Keratinocyte (primary cell): ENCODE data around the gene WWC2. TPM values are rescaled to one million over a fixed set of nuclear protein-coding genes. Genes with fewer than 3 reads are reported as not detected.

ENCODE experiments used
- DNase-seq: peaks from one replicate; pipeline ENCODE4 v3.0.0-alpha.2; 2011; ENCODE audit warnings: low read depth, missing footprints, low spot score
- FAIRE-seq: peaks from 2 replicates; lab custom pipeline; 2011; peaks lifted over from hg19 to GRCh38; lab: Jason Lieb, UNC
- H2AFZ ChIP-seq: 2 replicates; pipeline ENCODE4 v1.6.0; 2012; ENCODE audit warnings: low read length, control low read depth, inconsistent platforms; ENCODE audit not compliant: control insufficient read depth
- H3K27ac ChIP-seq: 2 replicates; pipeline ENCODE4 v1.5.1; 2011; ENCODE audit warnings: low read length; ENCODE audit not compliant: control insufficient read depth, insufficient read depth
- H3K27me3 ChIP-seq: 3 replicates; pipeline ENCODE4 v1.6.0; 2011; ENCODE audit warnings: low read length; ENCODE audit not compliant: control insufficient read depth, insufficient read depth; ENCODE audit errors: extremely low read depth
- H3K36me3 ChIP-seq, 2 experiments: 2 replicates in 1 of 2; 3 replicates in 1 of 2; pipeline ENCODE4 v1.5.1; 2011; ENCODE audit warnings: low read length in 2 of 2, mild to moderate bottlenecking in 1 of 2; ENCODE audit not compliant: control insufficient read depth in 2 of 2, insufficient read depth in 2 of 2; ENCODE audit errors: extremely low read depth in 1 of 2
- H3K4me1 ChIP-seq: 3 replicates; pipeline ENCODE4 v1.5.1; 2011; ENCODE audit warnings: low read length; ENCODE audit not compliant: control insufficient read depth, insufficient read depth; ENCODE audit errors: extremely low read depth
- H3K4me2 ChIP-seq: 3 replicates; pipeline ENCODE4 v1.6.0; 2011; ENCODE audit warnings: low read depth, low read length; ENCODE audit not compliant: control insufficient read depth, insufficient read depth; ENCODE audit errors: extremely low read depth
- H3K4me3 ChIP-seq, 3 experiments: fragments of 200-600 bp in 1 of 3; sonication (generic) in 1 of 3; 2 replicates in 2 of 3; 3 replicates in 1 of 3; pipeline ENCODE4 v1.5.1; 2011 to 2016; ENCODE audit warnings: low read length in 3 of 3, mild to moderate bottlenecking in 3 of 3, control low read depth in 2 of 3, inconsistent platforms in 1 of 3, low read depth in 1 of 3, mixed read lengths in 1 of 3, mixed run types in 1 of 3, moderate library complexity in 1 of 3; ENCODE audit not compliant: control insufficient read depth in 2 of 3, insufficient read depth in 2 of 3; ENCODE audit errors: extremely low read depth in 1 of 3
- H3K79me2 ChIP-seq: 2 replicates; pipeline ENCODE4 v1.6.0; 2012; ENCODE audit warnings: low read length; ENCODE audit not compliant: control insufficient read depth, insufficient read depth
- H3K9ac ChIP-seq: 3 replicates; pipeline ENCODE4 v1.6.0; 2011; ENCODE audit warnings: low read length; ENCODE audit not compliant: control insufficient read depth, insufficient read depth; ENCODE audit errors: extremely low read depth
- H3K9me1 ChIP-seq: 3 replicates; pipeline ENCODE4 v1.6.0; 2011; ENCODE audit warnings: low read length; ENCODE audit not compliant: control insufficient read depth, insufficient read depth; ENCODE audit errors: extremely low read depth
- H3K9me3 ChIP-seq: 2 replicates; pipeline ENCODE4 v1.5.1; 2012; ENCODE audit warnings: low read depth, low read length; ENCODE audit not compliant: control insufficient read depth
- H4K20me1 ChIP-seq: 3 replicates; pipeline ENCODE4 v1.6.0; 2011; ENCODE audit warnings: low read length; ENCODE audit not compliant: control insufficient read depth, insufficient read depth; ENCODE audit errors: extremely low read depth
- CTCF ChIP-seq, 3 experiments: IDR thresholded peaks in 1 of 3; conservative IDR thresholded peaks in 1 of 3; optimal IDR thresholded peaks in 1 of 3; 2 replicates in 2 of 3; 3 replicates in 1 of 3; pipeline versions ENCODE3 to v1.5.1; 2011; ENCODE audit warnings: low read length in 3 of 3, mild to moderate bottlenecking in 3 of 3, moderate library complexity in 2 of 3, control low read depth in 1 of 3, inconsistent platforms in 1 of 3; ENCODE audit not compliant: insufficient read depth in 2 of 3; ENCODE audit errors: extremely low read depth in 1 of 3
- EZH2 ChIP-seq: IDR thresholded peaks from one replicate; pipeline ENCODE4 v1.6.1; 2012; ENCODE audit warnings: inconsistent platforms, mild to moderate bottlenecking, low read length, moderate library complexity
- dilution Hi-C: fragments of 300-500 bp; cut with MboI; formaldehyde crosslinking; loops from one replicate; pipeline ENCODE4 v1.7.0; 2020; ENCODE audit warnings: low sequenced_read_pairs; ENCODE audit not compliant: extremely low pct_ligation_motif_present
- polyA plus RNA-seq, 5 experiments: library from polyadenylated mRNA; depleted of rRNA in 3 of 5; stranded (reverse) in 3 of 5; stranded (forward) in 1 of 5; unstranded in 1 of 5; fragments of >200 nt; gene quantifications; 1 replicate in 1 of 5; 2 replicates in 3 of 5; 3 replicates in 1 of 5; pipeline versions ENCODE4 v1.2.1 to v1.2.3, GENCODE V29; 2011 to 2012; ENCODE audit warnings: missing spikeins in 2 of 5, low read depth in 1 of 5, low replicate concordance in 1 of 5

Gene WWC2
- polyA plus RNA-seq, 1 donor (not counting 4 experiments of a cell fraction or from before 2014, with no cell fraction given): 15.4 TPM

GRCh38 chr4:183202523-183202922, 103.5 kb downstream of the WWC2 start:
- H3K4me3 ChIP-seq: no peak overlapping the region
- H3K9me1 ChIP-seq: peaks cover 4% of the 10 kb centered on the region
- H3K9ac ChIP-seq: no peak overlapping the region
- no peak for TF ChIP-seq CTCF (optimal IDR thresholded peaks at IDR 0.05 in 1 of 3, IDR thresholded peaks at IDR 0.05 in 1 of 3, conservative IDR thresholded peaks at IDR 0.05 in 1 of 3; ENCODE audit: extremely low read depth in 1 of 3, insufficient read depth in 2 of 3, low read length in 3 of 3)
- no peak for TF ChIP-seq EZH2
- peaks cover 15% of the 10 kb centered on the region for H3K4me1 ChIP-seq
- dilution Hi-C loops: no loop called here
- no peak overlapping the region for H3K27ac ChIP-seq
- H2AFZ ChIP-seq: no peak overlapping the region
- no peak overlapping the region for H3K4me2 ChIP-seq
- peaks cover 7% of the 10 kb centered on the region for H3K79me2 ChIP-seq
- FAIRE-seq (no peak), DNase-seq (no peak)
- no peaks in the 10 kb centered on the region for H3K36me3 ChIP-seq
- no peaks in the 10 kb centered on the region for H3K27me3 ChIP-seq
- H4K20me1 ChIP-seq: no peaks in the 10 kb centered on the region
- H3K9me3 ChIP-seq: no peaks in the 10 kb centered on the region

GRCh38 chr4:183204793-183205192, 105.7 kb downstream of the WWC2 start:
- FAIRE-seq (no peak), DNase-seq (no peak)
- Histone ChIP-seq H2AFZ (no peak overlapping the region), H3K79me2 (peaks cover 7% of the 10 kb centered on the region), H3K9me3 (no peaks in the 10 kb centered on the region), H3K36me3 (peaks cover 0 to 3% of the 10 kb centered on the region in 2 experiments), H3K9ac (no peak overlapping the region), H3K4me1 (peaks cover 15% of the 10 kb centered on the region), H4K20me1 (no peaks in the 10 kb centered on the region), H3K27ac (no peak overlapping the region), H3K27me3 (no peaks in the 10 kb centered on the region), H3K9me1 (no peaks in the 10 kb centered on the region), H3K4me2 (no peak overlapping the region), H3K4me3 (no peak overlapping the region)
- TF ChIP-seq CTCF (optimal IDR thresholded peaks at IDR 0.05 in 1 of 3, IDR thresholded peaks at IDR 0.05 in 1 of 3, conservative IDR thresholded peaks at IDR 0.05 in 1 of 3; ENCODE audit: extremely low read depth in 1 of 3, insufficient read depth in 2 of 3, low read length in 3 of 3) (no peak), EZH2 (no peak)
- dilution Hi-C loops: no loop called here
